ENCODE data around the gene ARHGEF2.

DNA sequence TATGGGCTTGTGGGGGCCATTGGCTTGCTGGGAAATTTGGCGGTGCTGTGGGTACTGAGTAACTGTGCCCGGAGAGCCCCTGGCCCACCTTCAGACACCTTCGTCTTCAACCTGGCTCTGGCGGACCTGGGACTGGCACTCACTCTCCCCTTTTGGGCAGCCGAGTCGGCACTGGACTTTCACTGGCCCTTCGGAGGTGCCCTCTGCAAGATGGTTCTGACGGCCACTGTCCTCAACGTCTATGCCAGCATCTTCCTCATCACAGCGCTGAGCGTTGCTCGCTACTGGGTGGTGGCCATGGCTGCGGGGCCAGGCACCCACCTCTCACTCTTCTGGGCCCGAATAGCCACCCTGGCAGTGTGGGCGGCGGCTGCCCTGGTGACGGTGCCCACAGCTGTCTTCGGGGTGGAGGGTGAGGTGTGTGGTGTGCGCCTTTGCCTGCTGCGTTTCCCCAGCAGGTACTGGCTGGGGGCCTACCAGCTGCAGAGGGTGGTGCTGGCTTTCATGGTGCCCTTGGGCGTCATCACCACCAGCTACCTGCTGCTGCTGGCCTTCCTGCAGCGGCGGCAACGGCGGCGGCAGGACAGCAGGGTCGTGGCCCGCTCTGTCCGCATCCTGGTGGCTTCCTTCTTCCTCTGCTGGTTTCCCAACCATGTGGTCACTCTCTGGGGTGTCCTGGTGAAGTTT, 36.4 kb downstream of the ARHGEF2 start:
- TF ChIP-seq, protein P1, sequence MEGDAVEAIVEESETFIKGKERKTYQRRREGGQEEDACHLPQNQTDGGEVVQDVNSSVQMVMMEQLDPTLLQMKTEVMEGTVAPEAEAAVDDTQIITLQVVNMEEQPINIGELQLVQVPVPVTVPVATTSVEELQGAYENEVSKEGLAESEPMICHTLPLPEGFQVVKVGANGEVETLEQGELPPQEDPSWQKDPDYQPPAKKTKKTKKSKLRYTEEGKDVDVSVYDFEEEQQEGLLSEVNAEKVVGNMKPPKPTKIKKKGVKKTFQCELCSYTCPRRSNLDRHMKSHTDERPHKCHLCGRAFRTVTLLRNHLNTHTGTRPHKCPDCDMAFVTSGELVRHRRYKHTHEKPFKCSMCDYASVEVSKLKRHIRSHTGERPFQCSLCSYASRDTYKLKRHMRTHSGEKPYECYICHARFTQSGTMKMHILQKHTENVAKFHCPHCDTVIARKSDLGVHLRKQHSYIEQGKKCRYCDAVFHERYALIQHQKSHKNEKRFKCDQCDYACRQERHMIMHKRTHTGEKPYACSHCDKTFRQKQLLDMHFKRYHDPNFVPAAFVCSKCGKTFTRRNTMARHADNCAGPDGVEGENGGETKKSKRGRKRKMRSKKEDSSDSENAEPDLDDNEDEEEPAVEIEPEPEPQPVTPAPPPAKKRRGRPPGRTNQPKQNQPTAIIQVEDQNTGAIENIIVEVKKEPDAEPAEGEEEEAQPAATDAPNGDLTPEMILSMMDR (IDR thresholded peaks at IDR 0.05), result no peak
- TF ChIP-seq POLR2A (IDR thresholded peaks at IDR 0.05) (no peak), EP300 (IDR thresholded peaks at IDR 0.05) (no peak)

All from ovary (tissue), 3 donors.